AG08396 (cell line): ENCODE results near the gene CAPG.
"Not testable (repeated sequence)": the region's sequence is repeated elsewhere in the genome, so short reads cannot be mapped to it uniquely, and the experiment has no call there.

Source experiments
- DNase-seq: peaks from one replicate; pipeline ENCODE4 v3.0.0; 2012; ENCODE audit warnings: low spot score, mixed read lengths

The CAPG gene, protein sequence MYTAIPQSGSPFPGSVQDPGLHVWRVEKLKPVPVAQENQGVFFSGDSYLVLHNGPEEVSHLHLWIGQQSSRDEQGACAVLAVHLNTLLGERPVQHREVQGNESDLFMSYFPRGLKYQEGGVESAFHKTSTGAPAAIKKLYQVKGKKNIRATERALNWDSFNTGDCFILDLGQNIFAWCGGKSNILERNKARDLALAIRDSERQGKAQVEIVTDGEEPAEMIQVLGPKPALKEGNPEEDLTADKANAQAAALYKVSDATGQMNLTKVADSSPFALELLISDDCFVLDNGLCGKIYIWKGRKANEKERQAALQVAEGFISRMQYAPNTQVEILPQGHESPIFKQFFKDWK

DNA sequence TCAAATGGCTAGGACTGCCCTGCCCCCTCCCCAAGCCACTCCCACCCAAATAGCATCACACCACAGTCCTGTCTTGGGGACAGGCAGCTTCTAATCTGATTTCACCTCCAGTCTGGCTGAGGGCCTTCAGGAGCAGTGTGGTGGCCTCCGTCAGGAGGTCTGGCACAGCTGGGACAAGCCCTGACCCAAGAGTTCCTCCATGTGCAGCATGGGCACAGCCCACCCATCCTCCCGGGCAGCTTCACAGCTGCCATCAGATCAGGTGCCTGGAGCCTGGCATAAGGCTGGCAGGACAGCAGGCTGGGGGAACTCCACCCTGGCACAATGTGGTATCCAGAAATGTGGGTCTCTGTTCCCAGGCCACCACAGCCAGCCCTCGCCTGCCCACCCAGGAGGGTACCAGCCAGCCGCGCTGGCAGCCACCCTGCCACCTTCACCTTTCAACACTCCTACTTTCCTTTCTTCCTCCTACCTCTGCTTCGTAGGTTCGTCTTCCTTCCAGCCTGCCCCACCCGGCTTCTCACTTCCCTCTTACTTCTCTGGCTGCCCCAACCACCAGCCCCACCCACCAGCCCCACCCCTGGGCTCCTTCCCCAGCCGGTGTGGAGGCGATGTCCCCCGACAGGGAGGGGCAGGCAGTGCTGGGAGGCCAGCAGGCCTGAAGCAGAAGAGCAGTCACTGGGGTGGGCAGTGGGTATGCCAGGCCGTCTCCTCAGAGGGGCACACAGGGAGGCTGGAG lies at the start of gene CAPG:
Gene CAPG, minus strand, starts transcription at position 522 of the 739 bp plus-strand sequence. CDS start 8,221 bp downstream, outside the sequence.
- DNase-seq, result no peak

DNA sequence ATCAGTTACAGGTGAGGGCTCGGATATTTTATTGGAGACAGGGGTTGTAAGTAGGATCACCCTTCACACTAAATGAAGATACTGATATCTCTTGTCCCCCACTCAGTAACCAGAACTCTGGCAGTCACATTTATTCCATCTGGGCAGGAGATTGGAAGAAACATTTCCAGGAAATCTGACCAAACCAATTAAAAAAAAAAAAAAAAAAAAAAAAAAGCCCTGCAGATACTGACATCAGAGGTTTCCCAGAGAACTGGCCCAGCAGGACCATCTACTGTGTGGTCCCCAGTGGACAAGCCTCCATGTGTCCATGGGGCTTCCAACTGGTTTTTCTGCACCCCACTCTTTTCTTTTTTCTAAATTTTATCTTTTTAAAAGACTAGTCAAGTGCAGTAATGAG lies 49.6 kb upstream of the CAPG start:
- DNase-seq, result no peak

DNA sequence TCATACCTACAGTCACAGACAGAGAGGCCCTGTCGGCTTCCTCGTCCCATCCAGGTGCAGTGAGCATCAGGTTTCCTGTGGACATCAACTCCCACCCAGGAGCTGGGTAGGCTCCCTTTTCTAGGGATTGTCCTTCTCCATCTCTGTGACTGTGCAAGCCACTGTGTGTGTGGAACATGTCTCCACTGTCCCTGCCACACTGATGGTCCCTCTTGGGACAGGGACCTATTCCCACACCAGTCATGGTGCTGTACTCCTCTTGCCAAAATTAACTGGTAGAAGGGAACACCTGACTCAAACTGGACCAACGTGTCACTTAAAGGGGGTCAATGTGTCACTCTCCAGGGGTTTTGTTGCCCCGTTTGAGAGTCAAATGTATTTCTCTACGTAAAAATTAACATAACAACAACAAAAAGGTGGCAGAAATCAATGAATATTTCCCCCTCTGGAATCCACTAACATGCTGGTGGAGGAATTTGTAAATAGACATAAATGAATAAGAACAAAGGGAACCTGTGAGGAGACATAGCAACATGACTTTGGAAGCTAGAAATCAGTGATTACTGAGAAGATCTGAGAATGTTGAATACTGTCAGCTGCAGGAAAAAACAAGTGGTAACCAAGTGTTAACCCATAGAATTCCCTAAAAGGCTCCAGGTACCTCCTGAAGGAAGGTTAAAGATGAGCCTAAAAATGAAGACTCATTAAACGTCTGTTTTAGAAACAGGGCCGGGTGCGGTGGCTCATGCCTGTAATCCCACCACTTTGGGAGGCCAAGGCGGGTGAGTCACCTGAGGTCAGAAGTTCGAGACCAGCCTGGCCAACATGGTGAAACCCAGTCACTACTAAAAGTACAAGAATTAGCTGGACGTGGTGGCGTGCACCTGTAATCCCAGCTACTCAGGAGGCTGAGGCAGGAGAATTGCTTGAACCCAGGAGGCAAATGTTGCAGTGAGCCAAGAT lies 48.7 kb upstream of the CAPG start:
- DNase-seq, result no peak

DNA sequence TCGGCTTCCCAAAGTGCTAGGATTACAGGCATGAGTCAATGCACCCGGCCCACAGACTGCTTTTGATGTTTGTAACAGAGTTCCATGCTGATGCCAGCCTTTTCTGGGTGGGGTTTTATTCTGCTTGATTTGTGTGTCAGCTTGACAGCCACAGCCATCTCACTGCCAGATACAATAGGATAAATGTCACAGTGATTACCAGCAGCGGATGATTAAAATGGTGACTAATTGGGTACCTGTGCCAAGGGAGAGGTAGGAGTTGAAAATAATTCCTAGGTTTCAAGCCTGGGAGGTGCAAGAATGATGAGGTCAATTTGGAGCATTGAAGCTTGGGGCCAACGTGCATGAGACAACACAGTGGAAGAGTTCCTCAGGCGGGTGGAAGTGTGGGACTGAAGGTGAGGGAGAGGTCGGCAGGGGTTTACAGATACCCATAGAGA lies 47.7 kb upstream of the CAPG start:
- no peak for DNase-seq

DNA sequence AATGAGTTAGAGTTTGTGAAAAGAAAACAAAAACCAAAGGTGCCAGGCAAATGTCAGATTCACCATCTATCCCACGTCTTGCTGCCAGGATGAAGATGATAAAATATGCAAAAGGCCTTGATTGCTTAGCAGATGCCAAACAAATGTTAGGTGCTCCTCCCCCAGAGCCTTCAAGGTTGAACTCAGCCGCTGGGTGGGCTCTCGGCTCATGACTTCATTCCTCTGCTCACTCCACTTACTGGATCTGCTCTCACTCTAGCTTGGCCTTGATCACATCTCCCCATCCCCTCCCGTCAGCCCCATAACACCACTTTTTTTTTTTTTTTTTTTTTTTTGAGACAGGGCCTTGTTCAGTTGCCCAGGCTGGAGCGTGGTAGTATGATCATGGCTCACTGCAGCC lies 46.9 kb upstream of the CAPG start:
- DNase-seq, result no peak

DNA sequence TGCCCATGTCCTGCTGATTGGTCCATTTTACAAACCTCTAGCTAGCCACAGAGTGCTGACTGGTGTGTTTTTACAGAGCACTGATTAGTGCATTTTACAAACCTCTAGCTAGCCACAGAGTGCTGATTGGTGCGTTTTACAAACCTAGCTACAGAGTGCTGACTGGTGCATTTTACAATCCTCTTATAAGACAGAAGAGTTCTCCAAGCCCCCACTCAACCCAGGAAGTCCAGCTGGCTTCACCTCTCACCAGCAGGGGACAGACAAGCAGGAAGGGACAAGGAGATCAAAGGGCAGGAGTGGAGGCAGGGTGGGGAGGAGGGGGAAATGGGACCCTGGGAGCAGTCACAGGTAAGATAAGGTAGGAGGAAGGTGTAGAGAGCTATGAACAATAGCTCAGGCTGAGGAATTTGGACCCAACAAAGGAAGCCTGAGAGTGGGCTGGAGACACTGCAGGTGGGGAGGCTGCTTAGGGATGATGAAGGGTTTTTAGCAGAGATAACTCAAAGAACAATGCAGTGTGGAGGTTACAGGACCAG lies 45.5 kb upstream of the CAPG start:
- no peak for DNase-seq

DNA sequence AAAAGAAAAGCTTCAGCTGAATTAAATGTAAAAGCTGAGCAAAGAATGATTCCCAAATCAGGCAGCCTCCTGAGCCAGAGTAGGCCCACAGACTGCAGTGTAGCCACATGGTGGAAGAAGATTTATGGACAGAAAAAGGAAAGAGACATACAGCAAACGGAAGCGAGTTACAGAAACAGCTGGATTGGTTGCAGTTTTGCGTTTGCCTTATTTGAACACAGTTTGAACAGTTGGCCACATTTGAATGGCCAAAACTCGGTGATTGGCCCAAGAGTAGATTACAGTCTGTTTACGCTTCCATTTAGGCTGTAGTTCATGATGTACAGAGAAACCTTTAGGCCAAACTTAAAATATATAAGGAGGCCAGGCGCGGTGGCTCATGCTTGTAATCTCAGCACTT lies 43.4 kb upstream of the CAPG start:
- DNase-seq, result no peak

DNA sequence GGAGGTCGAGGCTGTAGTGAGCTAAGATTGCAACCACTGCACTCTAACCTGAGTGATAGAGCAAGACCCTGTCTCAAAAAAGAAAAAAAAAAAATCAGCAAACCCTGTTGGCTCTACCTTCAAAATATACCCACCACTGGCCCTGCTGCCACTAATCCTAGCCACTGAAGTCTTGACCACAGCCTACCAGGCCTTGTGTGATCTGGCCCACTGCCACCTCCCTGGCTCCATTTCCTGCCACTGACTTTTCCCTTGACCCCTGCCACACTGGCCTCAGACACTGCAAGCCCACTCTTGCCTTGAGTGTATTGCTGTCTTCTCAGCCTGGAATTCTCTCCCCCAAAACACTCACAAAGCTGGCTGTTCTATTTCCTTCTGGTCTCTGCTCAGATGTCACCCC lies 42.1 kb upstream of the CAPG start:
- no peak for DNase-seq

DNA sequence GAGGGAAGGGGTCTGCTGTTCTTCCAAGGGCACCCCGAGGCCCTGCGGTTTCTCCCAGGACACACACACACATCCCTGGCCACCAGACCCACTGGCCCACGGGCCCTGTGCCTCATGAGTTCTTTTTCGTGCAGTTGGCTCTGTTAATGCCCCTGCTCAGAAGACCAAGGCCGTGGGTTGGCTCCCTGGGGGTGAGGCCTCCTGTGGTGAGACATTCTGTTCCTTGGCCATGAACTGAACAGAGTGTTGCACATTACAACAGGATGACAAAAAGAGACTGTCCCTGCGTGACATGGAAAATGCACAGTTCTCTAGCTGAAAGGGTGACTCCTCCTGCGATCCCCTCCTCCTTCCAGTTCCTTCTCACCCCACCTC lies 39.0 kb upstream of the CAPG start:
- no peak for DNase-seq

DNA sequence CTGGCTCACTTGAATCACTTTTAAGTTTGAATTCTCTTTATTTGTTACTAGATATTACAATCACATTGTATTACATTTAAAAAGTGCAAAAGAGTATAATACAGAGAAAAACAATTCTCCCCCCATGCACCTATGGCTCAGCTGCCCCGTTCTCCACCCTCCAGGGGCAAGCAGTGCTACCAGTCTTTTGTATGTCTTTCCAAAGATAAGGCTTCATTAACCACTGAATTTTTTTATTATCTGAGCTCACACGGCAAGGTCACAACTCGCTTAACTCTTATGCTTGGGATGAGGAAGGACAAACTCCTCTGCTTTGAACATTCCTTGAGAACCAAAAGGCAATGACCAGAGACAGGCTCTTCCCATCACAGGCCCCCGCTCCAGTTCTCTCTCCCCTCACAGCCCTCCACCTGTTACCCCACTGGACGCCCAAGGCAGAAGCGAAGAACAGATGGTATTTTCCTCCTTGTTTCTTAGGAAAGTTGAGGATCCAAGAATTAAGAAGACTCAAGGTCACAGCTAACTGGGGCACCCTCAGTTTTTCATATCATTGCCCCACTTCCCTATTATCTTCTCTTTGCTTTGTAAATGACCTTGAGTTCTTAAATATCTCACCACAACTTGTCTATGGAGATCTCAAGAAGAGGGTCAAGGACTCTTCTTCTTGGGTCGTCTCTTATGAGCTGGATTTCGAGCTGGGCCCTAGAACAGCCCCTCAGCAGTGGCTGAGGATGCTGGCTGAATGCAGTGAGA lies 38.5 kb upstream of the CAPG start:
- DNase-seq, result no peak

DNA sequence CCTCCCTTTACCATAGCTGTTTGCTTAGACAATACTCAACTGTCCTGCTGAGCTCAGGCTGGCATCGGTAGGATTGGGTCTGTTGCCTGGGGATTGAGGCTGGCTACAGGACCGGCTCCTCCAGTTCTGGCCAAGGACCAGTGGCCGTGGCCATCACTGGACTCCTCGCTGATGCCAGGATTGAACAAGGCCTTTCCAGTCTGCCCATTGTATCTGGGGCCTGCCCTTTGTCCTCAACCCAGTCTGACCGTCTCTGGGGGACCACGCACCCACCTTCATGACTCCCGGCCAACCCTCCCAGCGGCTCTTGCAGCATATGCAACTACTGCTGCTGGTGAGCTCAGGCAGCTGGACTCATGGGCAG lies 37.0 kb upstream of the CAPG start:
- DNase-seq, result no peak

DNA sequence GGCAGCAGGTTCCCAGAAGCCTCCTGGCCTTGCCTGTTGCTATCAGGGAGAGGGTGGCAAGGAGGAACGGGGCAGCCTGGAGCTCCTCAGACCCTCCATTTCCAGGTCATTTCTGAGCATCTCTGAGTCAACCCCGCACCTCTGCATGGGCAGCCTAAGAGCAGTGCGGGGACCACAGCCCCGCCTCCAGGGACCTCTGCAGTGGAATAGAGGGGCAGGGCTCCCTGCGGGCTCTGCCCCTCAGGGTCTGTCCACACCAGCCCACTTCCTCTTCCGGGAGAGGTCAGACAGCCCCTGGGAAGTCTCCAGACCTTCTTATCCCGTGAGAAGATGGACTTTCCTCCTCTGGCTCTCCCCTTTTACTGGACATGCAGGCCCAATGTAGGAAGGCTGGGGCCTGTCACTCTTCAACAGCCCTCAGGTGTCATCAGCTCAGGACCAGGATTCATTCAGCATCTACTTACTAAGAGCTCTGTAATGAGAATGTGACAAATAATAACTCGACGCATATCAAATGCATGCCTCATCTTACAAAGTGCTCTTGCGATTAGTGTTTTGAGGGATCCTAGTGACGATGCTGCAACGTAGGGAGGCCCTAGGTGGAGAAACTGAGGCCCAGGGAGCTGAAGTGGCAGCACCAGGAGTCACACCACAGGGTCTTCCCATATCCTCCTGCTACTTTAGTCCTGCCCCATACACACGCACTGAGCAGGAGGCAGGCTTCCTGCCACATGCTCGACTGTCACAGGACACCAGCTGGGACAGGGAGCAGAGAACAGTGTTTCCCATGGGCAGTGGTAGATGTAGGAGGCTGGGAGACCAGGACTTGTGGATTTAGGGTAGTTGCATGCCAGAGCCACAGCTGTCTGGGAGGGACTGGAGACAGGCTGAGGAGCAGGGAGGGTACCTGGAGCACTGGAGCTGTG lies 36.4 kb upstream of the CAPG start:
- DNase-seq, result no peak

DNA sequence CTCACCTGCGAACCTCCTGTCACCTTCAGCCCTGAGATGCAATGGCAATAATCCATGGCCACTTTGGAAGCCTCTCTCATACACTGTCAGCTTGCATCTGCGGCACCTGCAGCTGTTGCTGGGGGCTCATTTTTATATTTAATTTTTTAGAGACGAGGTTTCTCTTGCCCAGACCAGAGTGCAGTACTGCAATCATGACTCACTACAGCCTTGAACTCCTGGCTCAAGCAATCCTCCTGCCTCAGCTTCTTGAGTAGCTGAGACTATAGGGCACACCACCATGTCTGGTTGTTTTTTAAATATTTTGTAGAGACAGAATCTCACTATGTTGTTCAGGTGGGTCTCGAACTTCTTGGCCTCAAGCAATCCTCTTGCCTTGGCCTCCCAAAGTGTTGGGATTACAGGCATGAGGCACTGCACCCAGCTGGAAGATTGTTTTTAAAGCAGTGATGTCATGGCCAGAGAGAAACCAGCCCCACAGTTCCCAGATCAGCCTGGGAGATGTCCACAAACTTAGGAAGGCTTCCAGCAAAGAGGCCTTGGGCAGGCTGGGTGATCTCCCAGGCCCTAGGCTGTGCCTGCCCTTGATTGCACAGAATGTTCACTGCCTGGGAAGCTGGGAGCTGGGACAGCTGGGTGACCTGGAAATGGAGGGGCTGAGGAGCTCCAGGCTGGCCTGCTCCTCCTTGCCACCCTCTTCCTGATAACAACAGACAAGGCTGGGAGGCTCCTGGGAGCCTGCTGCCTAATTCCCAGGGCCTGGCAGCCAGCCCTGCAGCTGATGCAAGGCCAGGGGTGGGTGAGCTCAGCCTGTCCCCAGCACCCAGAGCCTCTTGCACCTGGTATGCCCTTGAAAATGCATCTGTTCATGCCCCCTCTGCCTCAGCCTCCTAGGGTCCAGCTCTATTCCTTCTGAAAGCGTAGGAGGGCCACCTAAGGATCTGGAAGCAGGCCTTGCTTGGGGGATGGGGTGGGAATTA lies 35.4 kb upstream of the CAPG start:
- DNase-seq, result peak; percentile 77

DNA sequence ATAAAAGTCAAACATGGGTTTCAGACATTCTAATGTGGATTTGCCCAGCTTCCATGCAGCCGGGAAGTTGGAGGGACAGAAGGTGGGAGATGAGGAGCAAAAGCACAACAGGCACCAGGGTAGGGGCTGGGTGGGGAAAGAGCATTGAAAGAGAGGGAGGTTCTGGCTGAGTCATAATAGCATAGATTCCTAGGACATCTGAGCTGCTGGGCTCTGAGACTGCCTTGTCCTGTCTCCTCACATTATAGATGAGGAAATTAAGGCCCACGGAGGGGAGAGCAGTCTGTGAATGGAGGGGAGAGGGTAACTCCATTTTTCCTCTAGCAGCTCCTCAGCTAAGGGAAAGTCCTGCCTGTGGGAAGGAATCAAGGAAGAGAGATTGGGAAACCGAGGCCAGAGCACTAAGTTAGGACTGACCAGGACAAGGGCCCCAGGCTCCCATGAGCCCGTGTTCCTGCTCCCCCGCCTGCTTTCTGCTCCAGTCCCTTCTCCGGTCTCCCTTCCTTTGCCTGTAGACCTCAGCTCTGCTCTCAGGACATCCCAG lies 34.5 kb upstream of the CAPG start:
- DNase-seq, result no peak

DNA sequence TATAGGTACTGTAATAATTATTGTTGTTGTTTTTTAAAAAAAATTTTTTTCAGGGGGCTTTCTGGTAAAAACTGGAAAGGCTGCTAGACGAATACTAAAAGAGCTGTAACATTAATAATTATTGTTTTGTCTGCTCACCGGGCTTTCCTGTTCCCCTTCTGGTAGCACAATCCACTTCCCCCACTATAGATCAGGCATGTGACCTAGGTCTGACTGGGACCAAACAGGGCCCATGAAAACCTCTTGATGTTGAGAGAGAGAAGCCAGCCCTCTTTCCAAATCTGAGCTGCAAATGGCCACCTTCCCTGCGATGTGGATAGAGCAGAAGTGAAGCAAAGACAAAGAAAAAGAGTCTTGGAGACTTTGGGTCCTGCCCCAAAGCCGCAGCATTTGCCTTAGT lies 31.7 kb upstream of the CAPG start:
- no peak for DNase-seq

DNA sequence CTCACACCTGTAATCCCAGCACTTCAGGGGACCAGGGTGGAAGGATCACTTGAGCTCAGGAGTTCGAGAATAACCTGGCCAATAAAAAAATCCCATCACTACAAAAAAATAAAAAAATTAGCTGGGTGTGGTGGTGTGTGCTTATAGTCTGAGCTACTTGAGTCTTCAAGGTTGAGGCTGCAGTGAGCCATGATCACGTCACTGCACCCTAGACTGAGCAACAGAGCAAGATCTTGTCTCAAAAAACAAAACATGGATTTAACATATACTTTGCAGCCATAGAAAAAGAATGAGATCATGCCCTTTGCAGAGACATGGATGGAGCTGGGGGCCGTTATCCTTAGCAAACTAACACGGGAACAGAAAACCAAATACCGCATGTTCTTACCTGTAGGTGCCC lies 30.6 kb upstream of the CAPG start:
- DNase-seq, result no peak

DNA sequence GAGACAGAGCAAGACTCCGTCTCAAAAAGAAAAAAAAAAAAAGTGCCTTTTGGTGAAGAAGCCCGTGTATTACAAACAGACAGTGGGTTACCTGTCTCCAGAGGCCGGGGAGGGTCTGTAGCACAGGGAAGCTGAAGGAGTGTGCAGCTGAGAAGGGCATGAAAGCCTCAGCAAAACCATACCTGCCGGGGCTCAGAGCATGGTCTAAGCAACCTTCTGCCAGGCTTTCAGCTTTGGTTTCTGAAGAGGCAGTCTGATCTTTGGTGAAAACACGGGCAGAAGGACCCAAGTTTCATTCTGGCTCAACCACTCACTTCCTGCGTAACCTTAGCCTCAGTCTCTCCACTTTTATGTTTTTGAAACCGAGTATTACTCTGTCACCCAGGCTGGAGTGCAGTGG lies 29.8 kb upstream of the CAPG start:
- no peak for DNase-seq

DNA sequence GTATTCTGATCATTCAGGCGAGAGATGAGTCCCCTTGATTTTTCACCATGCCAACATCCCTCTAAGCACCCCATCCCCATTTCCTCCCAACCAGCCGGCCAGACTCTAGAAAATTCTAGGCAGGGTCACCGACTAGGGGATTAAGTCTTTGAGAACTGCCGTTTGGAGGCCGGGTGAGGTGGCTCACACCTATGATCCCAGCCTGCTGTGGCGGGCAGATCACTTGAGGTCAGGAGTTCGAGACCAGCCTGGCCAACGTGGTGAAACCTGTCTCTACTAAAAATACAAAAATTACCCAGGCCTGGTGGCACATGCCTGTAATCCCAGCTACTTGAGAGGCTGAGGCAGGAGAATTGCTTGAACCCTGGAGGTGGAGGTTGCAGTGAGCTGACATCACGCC lies 29.4 kb upstream of the CAPG start:
- DNase-seq, result not testable (repeated sequence)

DNA sequence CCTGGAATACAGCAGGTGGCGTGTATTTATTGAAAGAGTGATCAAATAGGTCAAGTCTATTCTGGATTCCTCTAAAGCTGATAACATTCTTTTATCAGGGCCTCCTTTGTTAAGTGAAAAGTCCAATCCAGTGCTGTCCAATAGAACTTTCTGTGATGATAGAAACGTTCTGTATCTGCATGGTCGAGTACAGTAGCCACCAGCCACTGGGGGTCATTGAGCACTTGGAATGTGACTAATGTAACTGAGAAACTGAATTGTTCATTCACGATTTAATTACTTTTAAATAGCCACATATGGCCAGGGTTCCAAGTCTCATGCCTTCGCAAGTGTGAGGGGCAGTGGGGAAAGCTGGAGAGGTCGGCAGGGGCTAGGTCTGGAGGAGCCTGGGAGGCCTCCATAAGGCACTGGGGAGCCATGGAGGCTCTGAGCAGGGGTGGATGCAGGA lies 28.9 kb upstream of the CAPG start:
- no peak for DNase-seq
